Measurements from ENCODE around the gene PACSIN2.

Gene PACSIN2

GRCh38 chr22:42951093-42951710 is 63.7 kb downstream of the PACSIN2 start:
- no peak for TF ChIP-seq CTCF (IDR thresholded peaks at IDR 0.05; ENCODE audit: low read length, missing control alignments)
- no peak for DNase-seq (ENCODE audit: low read depth)
- no peak overlapping the region for H3K4me3 ChIP-seq (replicated peaks; ENCODE audit: low read depth, low read length)

GRCh38 chr22:42950281-42950680 is 64.7 kb downstream of the PACSIN2 start:
- no peak for DNase-seq (ENCODE audit: low read depth)
- H3K4me3 ChIP-seq (replicated peaks; ENCODE audit: low read depth, low read length) = no peak overlapping the region
- no peak for TF ChIP-seq CTCF (IDR thresholded peaks at IDR 0.05; ENCODE audit: low read length, missing control alignments)

- TF ChIP-seq CTCF (IDR thresholded peaks at IDR 0.05; ENCODE audit: low read length, missing control alignments) = no peak
- DNase-seq (ENCODE audit: low read depth) = peak; percentile 80
- no peak overlapping the region for H3K4me3 ChIP-seq (replicated peaks; ENCODE audit: low read depth, low read length)
These were observed 65.8 kb downstream of the PACSIN2 start for GRCh38 chr22:42949159-42949558.

GRCh38 chr22:42948294-42948693 is 66.7 kb downstream of the PACSIN2 start:
- H3K4me3 ChIP-seq (replicated peaks; ENCODE audit: low read depth, low read length) = no peak overlapping the region
- no peak for TF ChIP-seq CTCF (IDR thresholded peaks at IDR 0.05; ENCODE audit: low read length, missing control alignments)
- DNase-seq (ENCODE audit: low read depth) = no peak

- no peak for TF ChIP-seq CTCF (IDR thresholded peaks at IDR 0.05; ENCODE audit: low read length, missing control alignments)
- no peak for DNase-seq (ENCODE audit: low read depth)
These were observed 67.5 kb downstream of the PACSIN2 start for GRCh38 chr22:42947211-42947990.

GRCh38 chr22:42946546-42947198 is 68.3 kb downstream of the PACSIN2 start:
- H3K4me3 ChIP-seq (replicated peaks; ENCODE audit: low read depth, low read length) = no peak overlapping the region
- no peak for TF ChIP-seq CTCF (IDR thresholded peaks at IDR 0.05; ENCODE audit: low read length, missing control alignments)
- no peak for DNase-seq (ENCODE audit: low read depth)

More at GRCh38 chr22:42947211-42947990, 67.5 kb downstream of the PACSIN2 start:
- H3K4me3 ChIP-seq (replicated peaks; ENCODE audit: low read depth, low read length) = no peak overlapping the region

All from fibroblast of pulmonary artery (primary cell).